ENCODE data around the gene CCDC88A.
"Not testable (repeated sequence)": the region's sequence is repeated elsewhere in the genome, so short reads cannot be mapped to it uniquely, and the experiment has no call there.

CCDC88A gene

GRCh38 chr2:55314985-55315384 is 104.7 kb downstream of the CCDC88A start:
- Mint-ChIP-seq H3K4me1 (no peaks in the 10 kb centered on the region), H3K36me3 (peaks cover 26% of the 10 kb centered on the region), H3K27ac (no peak overlapping the region), H3K4me3 (no peak overlapping the region), H3K27me3 (no peaks in the 10 kb centered on the region), H3K9me3 (no peaks in the 10 kb centered on the region)
- ATAC-seq: no peak

DNA sequence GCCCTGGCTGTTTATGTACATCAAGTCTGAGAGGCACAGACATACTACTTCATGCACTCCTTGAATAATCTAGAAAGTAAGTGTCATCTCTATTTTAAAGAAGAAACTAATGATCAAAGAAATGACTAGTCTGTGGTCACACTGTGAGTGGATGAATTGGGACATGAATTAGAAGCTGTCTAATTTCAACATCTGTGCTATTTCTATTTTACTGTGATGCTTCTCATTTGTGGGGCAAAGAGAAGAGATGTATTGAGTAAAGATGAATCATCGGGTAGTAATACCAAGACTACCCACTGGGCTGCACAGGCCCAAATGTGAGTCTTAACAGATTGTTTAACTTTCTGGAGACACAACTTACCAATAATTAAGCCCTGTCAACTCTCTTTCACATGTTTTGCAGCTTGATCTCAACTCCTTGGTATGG is 108.2 kb downstream of the CCDC88A start:
- peaks cover 24% of the 10 kb centered on the region for H3K36me3 Mint-ChIP-seq
- ATAC-seq: peak; percentile 60
- H3K9me3 Mint-ChIP-seq: no peaks in the 10 kb centered on the region
- no peaks in the 10 kb centered on the region for H3K27me3 Mint-ChIP-seq
- no peak overlapping the region for H3K4me3 Mint-ChIP-seq
- H3K4me1 Mint-ChIP-seq: no peaks in the 10 kb centered on the region
- no peak overlapping the region for H3K27ac Mint-ChIP-seq

- H3K27me3 Mint-ChIP-seq: no peaks in the 10 kb centered on the region
- no peak overlapping the region for H3K4me3 Mint-ChIP-seq
- H3K36me3 Mint-ChIP-seq: peaks cover 15% of the 10 kb centered on the region
- no peaks in the 10 kb centered on the region for H3K9me3 Mint-ChIP-seq
- no peak for ATAC-seq
- H3K27ac Mint-ChIP-seq: no peak overlapping the region
- H3K4me1 Mint-ChIP-seq: no peaks in the 10 kb centered on the region
Measured at GRCh38 chr2:55309446-55309845, 110.2 kb downstream of the CCDC88A start.

DNA sequence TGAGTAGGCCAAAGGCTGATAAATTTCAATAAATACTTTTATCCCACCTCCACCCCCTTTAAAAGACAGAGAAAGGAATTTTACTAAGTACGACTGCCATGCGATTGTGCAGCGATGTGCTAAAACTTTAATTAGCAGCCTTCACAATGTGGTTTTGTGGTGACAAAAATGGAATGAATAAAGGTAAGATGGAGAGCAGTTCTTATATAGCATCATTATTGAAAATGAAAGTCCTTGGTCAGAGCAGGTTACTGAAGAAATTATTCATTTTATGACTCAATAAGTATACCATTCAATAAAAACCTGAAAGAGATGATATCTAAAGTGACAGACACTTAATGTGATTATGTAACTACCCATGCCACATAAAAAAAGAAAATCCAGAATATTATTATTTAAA is 117.4 kb downstream of the CCDC88A start:
- Mint-ChIP-seq H3K27me3 (no peaks in the 10 kb centered on the region), H3K4me3 (no peak overlapping the region), H3K27ac (no peak overlapping the region), H3K36me3 (peaks cover 5% of the 10 kb centered on the region), H3K9me3 (no peaks in the 10 kb centered on the region), H3K4me1 (no peaks in the 10 kb centered on the region)
- no peak for ATAC-seq

GRCh38 chr2:55301277-55301676 is 118.4 kb downstream of the CCDC88A start:
- H3K36me3 Mint-ChIP-seq: peaks cover 5% of the 10 kb centered on the region
- no peak for ATAC-seq

GRCh38 chr2:55296393-55296792 is 123.3 kb downstream of the CCDC88A start:
- ATAC-seq: no peak
- Mint-ChIP-seq H3K36me3 (no peaks in the 10 kb centered on the region), H3K27me3 (no peaks in the 10 kb centered on the region), H3K27ac (no peak overlapping the region), H3K4me1 (no peaks in the 10 kb centered on the region), H3K4me3 (no peak overlapping the region), H3K9me3 (no peaks in the 10 kb centered on the region)

More at GRCh38 chr2:55301277-55301676, 118.4 kb downstream of the CCDC88A start:
- Mint-ChIP-seq H3K4me3 (no peak overlapping the region), H3K27ac (no peak overlapping the region), H3K4me1 (no peaks in the 10 kb centered on the region), H3K27me3 (no peaks in the 10 kb centered on the region), H3K9me3 (no peaks in the 10 kb centered on the region)

- H3K4me1 Mint-ChIP-seq: peaks cover 24% of the 10 kb centered on the region
- peak overlapping the region; percentile 24 for H3K4me3 Mint-ChIP-seq
- no peaks in the 10 kb centered on the region for H3K36me3 Mint-ChIP-seq
- H3K9me3 Mint-ChIP-seq: no peaks in the 10 kb centered on the region
- no peaks in the 10 kb centered on the region for H3K27me3 Mint-ChIP-seq
- peak overlapping the region; percentile 96 for H3K27ac Mint-ChIP-seq
- ATAC-seq: no peak
Measured at GRCh38 chr2:55283083-55283482, 136.6 kb downstream of the CCDC88A start.

DNA sequence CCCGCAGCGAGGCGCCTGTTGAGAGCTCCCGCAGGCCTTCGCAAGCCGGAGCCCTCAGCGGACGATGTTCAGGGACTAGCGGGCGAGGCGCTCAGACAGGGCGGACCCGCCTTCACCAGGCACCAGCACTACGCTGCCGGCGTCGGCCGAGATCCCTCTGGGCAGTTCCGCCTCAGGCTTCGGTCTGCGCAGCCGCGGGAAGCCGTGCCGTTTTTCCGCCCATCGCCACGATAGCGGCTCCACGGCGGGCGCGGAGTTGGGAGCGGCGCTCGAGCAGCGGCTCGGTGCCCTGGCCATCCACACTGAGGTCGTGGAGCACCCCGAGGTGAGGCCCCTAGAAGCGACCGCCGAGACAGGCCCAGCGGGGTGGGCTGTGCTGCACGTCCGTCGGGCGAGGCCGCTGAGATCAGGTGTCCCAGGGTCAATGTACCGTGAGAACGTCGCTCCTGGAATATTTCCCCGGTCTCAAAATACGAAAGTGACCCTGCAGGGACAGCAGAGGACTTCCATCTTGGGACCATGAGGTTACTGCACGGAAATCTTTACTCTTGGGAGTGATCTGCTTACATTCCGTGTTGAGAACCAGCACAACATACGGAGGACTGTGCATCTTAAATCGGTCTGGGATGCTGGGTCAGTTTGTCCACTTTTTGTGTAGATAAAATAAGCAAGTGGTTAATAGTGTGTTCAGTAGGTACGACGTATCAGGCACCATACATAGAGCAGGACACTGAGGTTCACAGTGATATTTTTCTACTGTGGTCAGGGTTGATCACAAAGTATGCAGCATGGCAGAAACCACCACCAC is 137.3 kb downstream of the CCDC88A start:
- peak; percentile 99 for ATAC-seq

GRCh38 chr2:55280851-55281546 is 138.7 kb downstream of the CCDC88A start:
- peak overlapping the region; percentile 96 for H3K27ac Mint-ChIP-seq
- H3K27me3 Mint-ChIP-seq, ATAC-seq, H3K36me3 Mint-ChIP-seq, H3K9me3 Mint-ChIP-seq: not testable (repeated sequence)
- peaks cover 18% of the 10 kb centered on the region for H3K4me1 Mint-ChIP-seq
- H3K4me3 Mint-ChIP-seq: peak overlapping the region; percentile 54

More for the DNA sequence above, 137.3 kb downstream of the CCDC88A start:
- peak overlapping the region; percentile 85 for H3K4me3 Mint-ChIP-seq
- H3K36me3 Mint-ChIP-seq: no peaks in the 10 kb centered on the region
- H3K4me1 Mint-ChIP-seq: peaks cover 24% of the 10 kb centered on the region
- H3K9me3 Mint-ChIP-seq: no peaks in the 10 kb centered on the region
- H3K27me3 Mint-ChIP-seq: no peaks in the 10 kb centered on the region
- H3K27ac Mint-ChIP-seq: peak overlapping the region; percentile 96

DNA sequence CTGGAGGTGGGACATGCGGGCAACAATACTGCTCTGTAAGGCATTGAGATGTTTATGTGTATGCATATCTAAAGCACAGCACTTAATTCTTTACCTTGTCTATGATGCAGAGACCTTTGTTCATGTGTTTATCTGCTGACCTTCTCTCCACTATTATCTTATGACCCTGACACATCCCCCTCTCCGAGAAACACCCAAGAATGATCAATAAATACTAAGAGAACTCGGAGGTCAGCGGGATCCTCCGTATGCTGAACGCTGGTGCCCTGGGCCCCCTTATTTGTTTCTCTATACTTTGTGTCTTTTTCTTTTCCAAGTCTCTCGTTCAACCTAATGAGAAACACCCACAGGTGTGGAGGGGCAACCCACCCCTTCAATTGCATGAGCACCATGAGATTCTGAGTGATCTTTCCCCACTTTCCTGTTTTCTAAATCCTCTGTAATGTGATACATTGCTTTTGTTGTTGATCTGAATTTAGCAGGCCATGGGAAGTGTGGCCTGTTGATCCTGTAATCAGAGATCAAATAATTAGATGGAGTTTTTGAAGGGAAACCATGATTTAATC is 139.7 kb downstream of the CCDC88A start:
- not testable (repeated sequence) for H3K27me3 Mint-ChIP-seq, H3K9me3 Mint-ChIP-seq, H3K36me3 Mint-ChIP-seq, H3K27ac Mint-ChIP-seq, H3K4me3 Mint-ChIP-seq, ATAC-seq
- H3K4me1 Mint-ChIP-seq: peaks cover 14% of the 10 kb centered on the region

DNA sequence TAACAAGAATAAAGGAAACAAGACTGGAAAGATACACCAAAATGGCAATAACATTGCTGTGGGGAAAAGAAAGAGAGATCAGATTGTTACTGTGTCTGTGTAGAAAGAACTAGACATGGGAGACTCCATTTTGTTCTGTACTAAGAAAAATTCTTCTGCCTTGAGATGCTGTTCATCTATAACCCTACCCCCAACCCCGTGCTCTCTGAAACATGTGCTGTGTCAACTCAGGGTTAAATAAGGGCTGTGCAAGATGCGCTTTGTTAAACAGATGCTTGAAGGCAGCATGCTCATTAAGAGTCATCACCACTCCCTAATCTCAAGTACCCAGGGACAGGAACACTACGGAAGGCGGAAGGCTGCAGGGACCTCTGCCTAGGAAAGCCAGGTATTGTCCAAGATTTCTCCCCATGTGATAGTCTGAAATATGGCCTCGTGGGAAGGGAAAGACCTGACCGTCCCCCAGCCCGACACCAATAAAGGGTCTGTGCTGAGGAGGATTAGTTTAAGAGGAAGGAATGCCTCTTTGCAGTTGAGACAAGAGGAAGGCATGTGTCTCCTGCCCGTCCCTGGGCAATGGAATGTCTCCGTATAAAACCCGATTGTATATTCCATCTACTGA is 140.3 kb downstream of the CCDC88A start:
- not testable (repeated sequence) for H3K4me3 Mint-ChIP-seq, H3K27ac Mint-ChIP-seq, ATAC-seq, H3K9me3 Mint-ChIP-seq, H3K36me3 Mint-ChIP-seq, H3K27me3 Mint-ChIP-seq
- peaks cover 11% of the 10 kb centered on the region for H3K4me1 Mint-ChIP-seq

GRCh38 chr2:55277310-55277709 is 142.3 kb downstream of the CCDC88A start:
- Mint-ChIP-seq H3K4me3 (no peak overlapping the region), H3K27me3 (no peaks in the 10 kb centered on the region), H3K4me1 (no peaks in the 10 kb centered on the region), H3K9me3 (no peaks in the 10 kb centered on the region), H3K36me3 (no peaks in the 10 kb centered on the region), H3K27ac (no peak overlapping the region)
- ATAC-seq: no peak

- not testable (repeated sequence) for H3K9me3 Mint-ChIP-seq, H3K27me3 Mint-ChIP-seq, H3K4me3 Mint-ChIP-seq, ATAC-seq, H3K36me3 Mint-ChIP-seq, H3K27ac Mint-ChIP-seq
- H3K4me1 Mint-ChIP-seq: peaks cover 10% of the 10 kb centered on the region
Measured at GRCh38 chr2:55274346-55274745, 145.3 kb downstream of the CCDC88A start.

GRCh38 chr2:55269645-55269990 is 150.0 kb downstream of the CCDC88A start:
- H3K9me3 Mint-ChIP-seq: no peaks in the 10 kb centered on the region
- H3K27ac Mint-ChIP-seq: peak overlapping the region; percentile 96
- no peak for ATAC-seq
- peaks cover 2% of the 10 kb centered on the region for H3K36me3 Mint-ChIP-seq
- H3K27me3 Mint-ChIP-seq: no peaks in the 10 kb centered on the region
- peaks cover 20% of the 10 kb centered on the region for H3K4me1 Mint-ChIP-seq
- peak overlapping the region; percentile 88 for H3K4me3 Mint-ChIP-seq

DNA sequence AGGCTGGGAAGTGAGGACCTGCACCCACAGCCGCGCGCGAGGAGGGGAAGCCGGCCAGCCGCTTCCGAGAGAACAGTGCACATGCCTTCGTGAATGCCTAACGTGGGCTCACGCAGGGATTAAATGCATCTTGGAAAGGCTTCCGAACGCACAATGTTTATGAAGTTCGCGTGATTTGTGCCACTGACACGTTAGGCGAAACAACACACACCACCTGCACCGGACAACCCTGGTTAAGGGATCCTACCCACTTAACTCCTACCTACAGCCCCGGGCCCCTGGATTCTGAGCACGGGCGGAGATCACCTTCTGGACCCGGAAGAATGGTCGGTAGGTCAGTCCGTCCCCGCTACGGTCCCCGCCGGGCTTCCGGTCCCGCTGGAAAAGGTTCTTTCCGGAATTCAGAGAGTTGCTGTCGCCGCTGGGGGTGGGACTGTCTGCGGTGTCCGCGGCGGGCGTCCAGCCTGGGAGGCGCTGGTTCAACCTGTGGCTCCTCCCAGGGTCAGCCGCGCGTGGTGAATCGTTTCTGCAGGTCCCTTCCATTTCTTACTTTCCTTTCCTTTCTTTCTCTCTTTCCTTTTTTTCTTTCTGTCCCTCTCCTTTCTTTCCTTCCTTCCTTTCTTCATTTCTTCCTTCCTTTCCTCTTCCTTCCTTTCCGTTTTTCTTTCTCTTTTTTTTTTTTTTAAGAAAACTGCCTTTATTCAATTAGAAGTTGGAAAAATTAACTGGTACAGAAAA is 150.6 kb downstream of the CCDC88A start, which contains the start of gene MTIF2:
MTIF2 (minus strand) TSS at position 325 of the 738 bp plus-strand sequence. CDS start 5,373 bp downstream, outside the sequence.
- Mint-ChIP-seq H3K4me3 (peak within 1 kb of the TSS; percentile 88), H3K36me3 (peaks cover 8% of the 10 kb centered on the region), H3K27me3 (no peaks in the 10 kb centered on the region), H3K27ac (peak within 1 kb of the TSS; percentile 96), H3K9me3 (no peaks in the 10 kb centered on the region), H3K4me1 (peaks cover 20% of the 10 kb centered on the region)
- ATAC-seq: peak; percentile 99
